SK-N-SH (cell line): ENCODE data around the gene P3H2. TPM values are rescaled to one million over a fixed set of nuclear protein-coding genes. Genes with fewer than 3 reads are reported as not detected.

Experiments used
- CTCF ChIA-PET: fragments of 300-600, 350-600 bp; formaldehyde crosslinking; extraction: SDS; loops from one replicate; lab custom pipeline; 2021; lab: Yijun Ruan, JAX
- POLR2A ChIA-PET: fragments of 350-600 bp; sonication (Branson Sonifier 250); formaldehyde crosslinking; extraction: SDS; loops from one replicate; lab custom pipeline; 2020; ENCODE audit warnings: antibody characterized with exemption, inconsistent platforms; lab: Yijun Ruan, JAX
- DNase-seq: peaks from one replicate; pipeline ENCODE4 v3.0.0; 2012
- H2AFZ ChIP-seq: fragments of 200-600 bp; sonication (generic); 2 replicates; pipeline ENCODE4 v1.8.1; 2016; ENCODE audit warnings: antibody characterized with exemption, mild to moderate bottlenecking, low read depth
- H3F3A ChIP-seq: fragments of 200-600 bp; sonication (generic); replicated peaks from 2 replicates; pipeline ENCODE3; 2016; ENCODE audit warnings: antibody characterized with exemption, mild to moderate bottlenecking; ENCODE audit not compliant: insufficient read depth
- H3K27ac ChIP-seq, 2 experiments: fragments of 200-500 bp in 1 of 2; fragments of 200-600 bp in 1 of 2; sonication (Bioruptor generic) in 1 of 2; sonication (generic), shearing (Covaris generic) in 1 of 2; 2 replicates each; pipeline versions ENCODE4 v1.5.1 to v1.6.1; 2014 to 2016; ENCODE audit warnings: low read depth in 2 of 2, inconsistent platforms in 1 of 2, low read length in 1 of 2, mild to moderate bottlenecking in 1 of 2, mixed read lengths in 1 of 2
- H3K27me3 ChIP-seq: fragments of 200-600 bp; sonication (generic), shearing (Covaris generic); 2 replicates; pipeline ENCODE4 v1.6.1; 2016; ENCODE audit warnings: mixed run types; ENCODE audit not compliant: insufficient read depth
- H3K36me3 ChIP-seq, 2 experiments: fragments of 200-500 bp in 1 of 2; fragments of 200-600 bp in 1 of 2; sonication (Bioruptor generic) in 1 of 2; sonication (generic) in 1 of 2; replicated peaks in 1 of 2; 2 replicates each; pipeline versions ENCODE3 to v1.5.1; 2014 to 2016; ENCODE audit warnings: low read length in 1 of 2, mild to moderate bottlenecking in 1 of 2; ENCODE audit not compliant: insufficient read depth in 2 of 2, control insufficient read depth in 1 of 2
- H3K4me1 ChIP-seq, 2 experiments: fragments of 200-500 bp in 1 of 2; fragments of 200-600 bp in 1 of 2; sonication (Bioruptor generic) in 1 of 2; sonication (generic), shearing (Covaris generic) in 1 of 2; 2 replicates each; pipeline versions ENCODE4 v1.5.1 to v1.6.1; 2014 to 2016; ENCODE audit warnings: low read depth in 1 of 2, low read length in 1 of 2, mixed run types in 1 of 2; ENCODE audit not compliant: insufficient read depth in 2 of 2, control insufficient read depth in 1 of 2
- H3K4me2 ChIP-seq: fragments of 200-600 bp; sonication (generic), shearing (Covaris generic); 2 replicates; pipeline ENCODE4 v1.6.1; 2017; ENCODE audit warnings: mixed run types
- H3K4me3 ChIP-seq, 2 experiments: fragments of 200-500 bp in 1 of 2; fragments of 200-600 bp in 1 of 2; sonication (Bioruptor generic) in 1 of 2; sonication (generic), shearing (Covaris generic) in 1 of 2; 2 replicates each; pipeline versions ENCODE4 v1.5.1 to v1.8.1; 2014 to 2016; ENCODE audit warnings: low read depth in 2 of 2, inconsistent platforms in 1 of 2, low read length in 1 of 2, mild to moderate bottlenecking in 1 of 2, mixed read lengths in 1 of 2, moderate library complexity in 1 of 2
- H3K79me2 ChIP-seq: fragments of 200-600 bp; sonication (generic); 2 replicates; pipeline ENCODE4 v1.8.1; 2017; ENCODE audit warnings: mild to moderate bottlenecking; ENCODE audit not compliant: insufficient read depth
- H3K9ac ChIP-seq: fragments of 200-600 bp; sonication (generic); 2 replicates; pipeline ENCODE4 v1.6.1; 2017; ENCODE audit warnings: mixed run types
- H3K9me2 ChIP-seq: fragments of 200-600 bp; sonication (generic); 2 replicates; pipeline ENCODE4 v1.6.1; 2017; ENCODE audit warnings: mixed run types
- H3K9me3 ChIP-seq: fragments of 200-600 bp; sonication (generic); 2 replicates; pipeline ENCODE4 v1.6.1; 2017; ENCODE audit warnings: mixed run types, mild to moderate bottlenecking, moderate library complexity
- H4K20me1 ChIP-seq: fragments of 200-600 bp; sonication (generic); 2 replicates; pipeline ENCODE4 v1.6.1; 2017; ENCODE audit warnings: mild to moderate bottlenecking, mixed run types; ENCODE audit not compliant: insufficient read depth
- EZH2phosphoT487 ChIP-seq: fragments of 200-600 bp; sonication (generic); IDR thresholded peaks from 2 replicates; pipeline ENCODE4 v1.6.1; 2017; ENCODE audit warnings: low read depth, mixed run types, mild to moderate bottlenecking, antibody characterized with exemption, moderate library complexity, borderline replicate concordance
- FOXJ3 ChIP-seq: sonication (generic); formaldehyde crosslinking; IDR thresholded peaks from 2 replicates; pipeline ENCODE4 v1.5.1; 2020; ENCODE audit warnings: mild to moderate bottlenecking, missing genetic modification reagents
- GATA2 ChIP-seq: sonication (generic); formaldehyde crosslinking; IDR thresholded peaks from 2 replicates; pipeline ENCODE4 v1.5.0; 2020; ENCODE audit warnings: mild to moderate bottlenecking, missing genetic modification reagents
- IRF3 ChIP-seq: fragments of 150-350 bp; IDR thresholded peaks from 2 replicates; pipeline ENCODE4 v1.6.1; 2016; ENCODE audit warnings: mild to moderate bottlenecking, low read depth, low read length
- NFIC ChIP-seq: IDR thresholded peaks from 2 replicates; pipeline ENCODE4 v1.4.0; 2012; ENCODE audit warnings: borderline replicate concordance
- RAD21 ChIP-seq: IDR thresholded peaks from 2 replicates; pipeline ENCODE4 v1.6.1; 2012; ENCODE audit warnings: mild to moderate bottlenecking, low read length
- RCOR1 ChIP-seq: fragments of 150-350 bp; IDR thresholded peaks from 2 replicates; pipeline ENCODE4 v1.6.1; 2017; ENCODE audit warnings: antibody characterized with exemption, low read length
- REST ChIP-seq: IDR thresholded peaks from 2 replicates; pipeline ENCODE4 v1.6.1; 2012; ENCODE audit warnings: mild to moderate bottlenecking, low read depth, low read length, moderate library complexity
- RFX5 ChIP-seq: IDR thresholded peaks from 2 replicates; pipeline ENCODE4 v1.6.1; 2012; ENCODE audit warnings: mild to moderate bottlenecking, improper control_type of control experiment, low read length
- RXRA ChIP-seq: IDR thresholded peaks from 2 replicates; pipeline ENCODE4 v1.4.0; 2012; ENCODE audit warnings: low read depth, mild to moderate bottlenecking, borderline replicate concordance
- SMC3 ChIP-seq: IDR thresholded peaks from 2 replicates; pipeline ENCODE4 v1.6.1; 2012; ENCODE audit warnings: low read depth, low read length, improper control_type of control experiment
- TAF1 ChIP-seq: IDR thresholded peaks from 2 replicates; pipeline ENCODE4 v1.6.1; 2012; ENCODE audit warnings: low read depth, mild to moderate bottlenecking, low read length, moderate library complexity, borderline replicate concordance
- TEAD4 ChIP-seq: IDR thresholded peaks from 2 replicates; pipeline ENCODE4 v1.4.0; 2012; ENCODE audit warnings: mild to moderate bottlenecking, borderline replicate concordance; ENCODE audit not compliant: insufficient read depth
- WGBS: methylation state at CpG from one replicate; pipeline ENCODE4 v1.1.6; 2017; ENCODE audit warnings: low lambda C conversion rate; 5-methylcytosine and 5-hydroxymethylcytosine counted together
- polyA plus RNA-seq, 3 experiments: library from polyadenylated mRNA; depleted of rRNA; stranded (reverse); fragments of >200 nt; gene quantifications; 2 replicates each; pipeline ENCODE4 v1.2.3, GENCODE V29; 2012
- TF ChIP-seq, protein P1 (sequence below): IDR thresholded peaks from 2 replicates; pipeline ENCODE4; 2012
- TF ChIP-seq, protein P2 (sequence below): IDR thresholded peaks from 2 replicates; pipeline ENCODE4 v1.4.0; 2012; ENCODE audit warnings: low read depth, borderline replicate concordance

The P3H2 gene
- polyA plus RNA-seq, 1 of the 3 experiments (the other 2 are of a cell fraction) = 2.8 TPM

DNA sequence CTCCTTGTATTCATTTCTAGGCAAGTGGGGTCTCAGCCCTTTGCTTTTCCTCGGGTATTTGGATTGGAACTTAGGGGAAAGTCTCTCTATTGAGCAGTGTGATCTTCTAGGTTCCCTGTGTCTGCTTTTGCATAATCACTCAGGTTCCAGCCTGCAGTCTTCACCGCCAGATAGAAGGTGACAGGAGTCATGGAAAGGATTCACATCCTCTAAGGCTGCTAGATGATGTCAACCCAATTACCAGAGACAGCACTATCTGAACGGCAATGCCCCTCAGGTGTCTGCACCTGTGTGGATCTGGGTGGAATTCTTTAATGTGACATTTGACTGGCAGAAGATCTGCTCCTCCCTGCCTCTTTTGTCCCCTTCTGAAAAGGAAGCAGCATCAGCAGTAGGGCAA lies 177.7 kb downstream of the P3H2 start:
- Histone ChIP-seq H3K4me3 (no peak overlapping the region), H2AFZ (no peak overlapping the region), H3K9me3 (no peaks in the 10 kb centered on the region), H3K27ac (no peak overlapping the region), H3K9ac (no peak overlapping the region), H3K27me3 (peaks cover 17% of the 10 kb centered on the region; the same call in 1 of the 2 replicates), H4K20me1 (no peaks in the 10 kb centered on the region), H3K4me1 (0 out of 4 replicates have a peak, but pooled peaks cover 0 to 4% of the 10 kb centered on the region in 2 experiments), H3K79me2 (no peaks in the 10 kb centered on the region), H3K4me2 (no peak overlapping the region), H3K9me2 (no peaks in the 10 kb centered on the region), H3F3A (no peaks in the 10 kb centered on the region), H3K36me3 (no peaks in the 10 kb centered on the region)
- no peak for DNase-seq
- 10% methylated on average over 3 of the region's 3 CpGs for WGBS
- POLR2A ChIA-PET = no interaction called here
- CTCF ChIA-PET = no interaction called here
- TF ChIP-seq TAF1 = no peak
- no peak for TF ChIP-seq EZH2phosphoT487
- TF ChIP-seq, protein P1, sequence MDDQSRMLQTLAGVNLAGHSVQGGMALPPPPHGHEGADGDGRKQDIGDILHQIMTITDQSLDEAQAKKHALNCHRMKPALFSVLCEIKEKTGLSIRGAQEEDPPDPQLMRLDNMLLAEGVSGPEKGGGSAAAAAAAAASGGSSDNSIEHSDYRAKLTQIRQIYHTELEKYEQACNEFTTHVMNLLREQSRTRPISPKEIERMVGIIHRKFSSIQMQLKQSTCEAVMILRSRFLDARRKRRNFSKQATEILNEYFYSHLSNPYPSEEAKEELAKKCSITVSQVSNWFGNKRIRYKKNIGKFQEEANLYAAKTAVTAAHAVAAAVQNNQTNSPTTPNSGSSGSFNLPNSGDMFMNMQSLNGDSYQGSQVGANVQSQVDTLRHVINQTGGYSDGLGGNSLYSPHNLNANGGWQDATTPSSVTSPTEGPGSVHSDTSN = no peak
- no peak for TF ChIP-seq RFX5
- no peak for TF ChIP-seq IRF3
- TF ChIP-seq TEAD4 = no peak
- TF ChIP-seq RCOR1 = no peak
- TF ChIP-seq RAD21 = no peak
- no peak for TF ChIP-seq RXRA
- no peak for TF ChIP-seq GATA2 (CRISPR knock-in tag)
- no peak for TF ChIP-seq NFIC

GRCh38 chr3:189941679-189942078 lies 179.0 kb downstream of the P3H2 start:
- no peak for DNase-seq
- no peaks in the 10 kb centered on the region for H3K9me3 ChIP-seq
- no peaks in the 10 kb centered on the region for H3K79me2 ChIP-seq
- no peaks in the 10 kb centered on the region for H3F3A ChIP-seq
- H3K4me2 ChIP-seq = no peak overlapping the region
- H3K4me3 ChIP-seq = no peak overlapping the region
- CTCF ChIA-PET = interaction anchor here (1.5 to 2.7 kb wide), 3 partner anchors 18 to 26 kb away, joined by 5 to 11 read pairs (median 6); no protein-coding TSS in a partner anchor
- 4% methylated on average over 2 of the region's 2 CpGs for whole genome bisulfite sequencing
- no peak overlapping the region for H3K27ac ChIP-seq
- H3K9ac ChIP-seq = no peak overlapping the region
- H3K27me3 ChIP-seq = peaks cover 16% of the 10 kb centered on the region; the same call in 1 of the 2 replicates
- no peaks in the 10 kb centered on the region for H4K20me1 ChIP-seq
- TF ChIP-seq REST (no peak), TAF1 (no peak), SMC3 (no peak), FOXJ3 (CRISPR knock-in tag) (no peak)
- TF ChIP-seq, protein P2, sequence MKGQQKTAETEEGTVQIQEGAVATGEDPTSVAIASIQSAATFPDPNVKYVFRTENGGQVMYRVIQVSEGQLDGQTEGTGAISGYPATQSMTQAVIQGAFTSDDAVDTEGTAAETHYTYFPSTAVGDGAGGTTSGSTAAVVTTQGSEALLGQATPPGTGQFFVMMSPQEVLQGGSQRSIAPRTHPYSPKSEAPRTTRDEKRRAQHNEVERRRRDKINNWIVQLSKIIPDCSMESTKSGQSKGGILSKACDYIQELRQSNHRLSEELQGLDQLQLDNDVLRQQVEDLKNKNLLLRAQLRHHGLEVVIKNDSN = no peak
- POLR2A ChIA-PET = no interaction called here
- no peaks in the 10 kb centered on the region for H3K9me2 ChIP-seq
- 0 out of 4 replicates have a peak, but pooled peaks cover 0 to 4% of the 10 kb centered on the region in 2 experiments for H3K4me1 ChIP-seq
- H3K36me3 ChIP-seq = no peaks in the 10 kb centered on the region
- no peak overlapping the region for H2AFZ ChIP-seq
